Activated CD8-positive, alpha-beta memory T cell treated with anti-CD3 and anti-CD28 coated beads for 1 hour (primary cell): ENCODE results near the gene MSL3.

ENCODE experiments used
- DNase-seq, 2 donors: peaks; one replicate each; pipeline ENCODE4 v3.0.0-alpha.2; 2020; ENCODE audit warnings: low read depth in 1 of 2; ENCODE audit errors: extremely low read depth in 1 of 2

The MSL3 gene

DNA sequence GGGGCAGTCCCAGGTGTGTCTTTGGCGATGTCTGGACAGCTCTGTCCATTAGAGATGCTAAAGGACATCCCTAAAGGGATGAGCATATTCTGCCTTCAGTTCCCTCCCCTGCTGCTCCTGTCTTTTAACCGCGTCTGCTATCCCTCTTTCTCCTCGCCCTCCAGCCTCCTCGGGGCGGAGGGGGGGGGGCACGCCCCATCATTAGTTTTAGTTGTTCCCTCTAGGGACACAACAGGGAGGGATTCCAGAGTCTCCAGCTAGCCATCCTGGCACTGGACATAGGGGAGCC is 1.1 kb downstream of the MSL3 start:
- DNase-seq: no peak

- DNase-seq: peak in 1 of 2 donors; percentile 44
Observed at GRCh38 chrX:11759461-11760311, 1.6 kb downstream of the MSL3 start.

DNA sequence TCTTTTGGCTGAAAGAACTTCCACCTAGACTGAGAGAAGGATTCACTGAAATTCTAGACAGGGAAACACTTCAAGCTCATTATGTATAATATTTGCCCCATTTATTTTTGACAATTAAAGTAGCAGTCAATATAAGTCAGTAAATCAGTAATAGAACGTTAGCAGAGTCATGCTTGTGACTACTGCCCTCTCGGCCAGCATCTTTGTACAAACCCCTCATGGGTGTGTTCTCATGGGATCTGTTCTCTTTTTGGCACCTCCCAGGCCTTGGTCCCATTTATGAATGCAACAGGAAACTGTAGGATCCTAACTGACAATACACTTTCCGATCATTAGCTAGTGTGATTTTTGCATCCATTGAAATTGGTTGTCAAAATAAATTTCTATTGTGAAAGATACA is 2.9 kb downstream of the MSL3 start:
- no peak for DNase-seq

- DNase-seq: no peak
Observed at GRCh38 chrX:11764602-11765067, 6.6 kb downstream of the MSL3 start.

DNA sequence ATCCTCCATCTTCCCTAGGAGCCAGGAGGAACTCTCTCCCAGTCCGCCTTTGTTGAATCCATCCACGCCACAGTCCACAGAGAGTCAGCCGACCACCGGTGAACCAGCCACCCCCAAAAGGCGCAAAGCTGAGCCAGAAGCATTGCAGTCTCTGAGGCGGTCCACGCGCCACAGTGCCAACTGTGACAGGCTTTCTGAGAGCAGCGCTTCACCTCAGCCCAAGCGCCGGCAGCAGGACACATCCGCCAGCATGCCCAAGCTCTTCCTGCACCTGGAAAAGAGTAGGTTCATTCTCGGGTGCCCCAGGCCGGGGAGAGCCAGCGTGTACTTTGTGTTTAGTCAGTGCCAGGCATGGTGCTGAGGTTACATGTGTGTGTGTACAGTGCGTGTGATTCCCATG is 7.4 kb downstream of the MSL3 start:
- DNase-seq: no peak

DNA sequence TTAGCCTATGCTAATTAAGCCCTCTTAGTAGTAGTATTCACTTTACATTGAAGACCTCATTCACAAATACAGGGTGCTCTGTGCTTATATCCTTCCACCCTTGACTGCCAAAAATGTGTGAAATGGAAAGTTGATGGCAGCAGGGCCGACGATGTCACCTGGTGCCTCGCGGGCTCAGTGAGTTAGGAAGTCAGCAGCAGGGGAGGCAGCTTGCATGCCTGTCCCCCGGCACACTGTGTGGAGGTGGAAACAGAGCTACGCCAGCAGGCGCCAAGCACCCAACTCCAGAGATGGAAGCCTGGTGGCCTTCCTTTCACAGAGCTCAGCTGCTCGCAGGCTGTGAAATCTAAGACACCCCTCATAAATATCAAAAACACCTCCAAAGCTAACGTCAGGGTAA is 8.4 kb downstream of the MSL3 start:
- DNase-seq: no peak

DNA sequence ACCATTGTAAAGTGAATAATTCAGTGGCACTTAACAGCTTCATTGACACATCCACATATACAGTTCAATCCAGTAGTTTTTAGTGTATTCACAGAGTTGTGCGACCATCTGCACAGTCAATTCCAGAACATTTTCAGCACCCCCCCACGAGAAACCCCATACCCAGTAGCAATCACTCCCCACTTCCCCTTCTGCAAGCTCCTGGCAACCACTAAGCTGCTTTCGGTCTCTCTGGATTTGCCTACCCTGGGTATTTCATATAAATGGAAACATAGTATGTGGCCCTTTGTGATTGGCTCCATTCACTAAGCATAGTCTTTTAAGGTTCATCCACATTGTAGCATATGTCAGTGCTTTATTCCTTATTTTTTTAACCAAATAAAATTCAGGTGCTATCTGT is 10.0 kb downstream of the MSL3 start:
- DNase-seq: no peak

- no peak for DNase-seq
Observed at GRCh38 chrX:11770320-11770719, 12.3 kb downstream of the MSL3 start.

- DNase-seq: no peak
Observed at GRCh38 chrX:11778230-11778629, 20.2 kb downstream of the MSL3 start.

DNA sequence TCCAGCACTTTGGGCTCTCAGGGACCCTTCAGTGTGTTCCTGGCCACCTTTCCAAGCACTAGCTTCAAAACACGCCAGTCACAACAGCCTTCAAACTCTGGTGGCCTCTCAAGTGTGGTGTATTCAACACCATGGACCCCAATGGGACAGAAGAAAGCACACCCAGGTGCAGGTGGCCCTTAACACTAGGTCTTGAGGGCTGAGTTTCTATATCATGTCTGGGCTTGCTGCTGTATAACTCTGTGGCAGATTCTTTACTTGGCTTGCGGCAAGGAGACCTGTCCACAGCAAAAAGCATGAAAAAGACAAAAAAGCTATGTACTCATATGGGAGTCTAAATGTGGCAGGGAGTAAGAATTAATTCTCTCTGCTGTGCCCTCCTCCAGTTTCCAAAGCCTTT is 23.1 kb downstream of the MSL3 start:
- no peak for DNase-seq

GRCh38 chrX:11781734-11782370 is 23.8 kb downstream of the MSL3 start:
- no peak for DNase-seq

DNA sequence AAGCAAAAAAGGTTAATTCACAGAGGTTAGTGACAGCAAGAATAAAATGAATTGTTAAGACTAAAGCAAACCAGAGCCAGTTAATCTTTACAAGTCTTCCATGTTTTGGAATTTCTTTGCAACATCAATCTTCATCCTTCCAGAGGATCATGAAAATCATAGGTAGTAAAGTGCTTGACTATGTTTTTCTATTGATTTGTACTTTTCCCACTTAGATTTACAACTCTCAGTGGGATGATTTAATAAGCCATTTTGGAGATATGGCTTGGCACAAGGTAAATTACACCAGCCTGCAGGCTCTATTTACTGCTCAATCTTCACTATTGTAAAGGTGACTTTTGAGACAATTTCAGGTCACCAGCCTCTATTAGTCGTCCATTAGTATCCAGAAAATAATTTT is 26.5 kb downstream of the MSL3 start:
- DNase-seq: no peak

- no peak for DNase-seq
Observed at GRCh38 chrX:11786862-11787261, 28.8 kb downstream of the MSL3 start.

- peak; percentile 41 for DNase-seq
Observed at GRCh38 chrX:11787564-11787963, 29.5 kb downstream of the MSL3 start.

DNA sequence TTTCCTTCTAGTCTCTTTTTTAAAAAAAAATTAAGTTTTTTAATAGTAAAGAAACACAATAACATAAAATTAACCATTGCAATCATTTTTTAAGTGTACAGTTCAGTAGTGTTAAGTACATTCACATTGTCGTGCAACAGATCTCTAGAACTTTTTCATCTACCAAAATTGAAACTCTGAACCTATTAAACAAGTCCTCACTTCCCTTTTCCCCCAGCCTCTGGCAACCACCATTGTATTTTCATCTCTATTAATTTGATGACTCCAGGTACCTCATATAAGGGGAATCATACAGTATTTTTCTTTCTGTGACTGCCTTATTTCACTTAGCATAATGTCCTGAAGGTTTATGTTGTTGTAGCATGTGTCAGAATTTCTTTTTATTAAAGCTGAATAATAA is 31.8 kb downstream of the MSL3 start:
- no peak for DNase-seq

- no peak for DNase-seq
Observed at GRCh38 chrX:11791090-11791489, 33.1 kb downstream of the MSL3 start.

GRCh38 chrX:11791537-11791936 is 33.5 kb downstream of the MSL3 start:
- DNase-seq: no peak

- DNase-seq: peak; percentile 23 to 27
Observed at GRCh38 chrX:11792461-11793421, 34.7 kb downstream of the MSL3 start.

- DNase-seq: no peak
Observed at GRCh38 chrX:11793734-11794133, 35.7 kb downstream of the MSL3 start.

- no peak for DNase-seq
Observed at GRCh38 chrX:11813341-11813740, 55.3 kb downstream of the MSL3 start.
